Muscle of leg (tissue), 11 donors: Measurements from ENCODE around the gene ERC1. TPM values are rescaled to one million over a fixed set of nuclear protein-coding genes. Genes with fewer than 3 reads are reported as not detected.
"Not testable (repeated sequence)": the region's sequence is repeated elsewhere in the genome, so short reads cannot be mapped to it uniquely, and the experiment has no call there.

ENCODE experiments used
- DNase-seq: peaks from one replicate; pipeline ENCODE4 v3.0.0; 2013
- H3K27ac ChIP-seq: one replicate; pipeline ENCODE4 v1.5.1; 2013; ENCODE audit warnings: mild to moderate bottlenecking, low read length, control low read depth
- H3K27me3 ChIP-seq: one replicate; pipeline ENCODE4 v1.6.1; 2013; ENCODE audit warnings: low read length; ENCODE audit not compliant: control insufficient read depth, insufficient read depth
- H3K36me3 ChIP-seq: one replicate; pipeline ENCODE4 v1.6.1; 2013; ENCODE audit warnings: low read length; ENCODE audit not compliant: control insufficient read depth, insufficient read depth
- H3K4me1 ChIP-seq: one replicate; pipeline ENCODE4 v1.6.1; 2013; ENCODE audit warnings: low read length; ENCODE audit not compliant: control insufficient read depth, insufficient read depth
- H3K4me3 ChIP-seq: one replicate; pipeline ENCODE4 v1.5.1; 2013; ENCODE audit warnings: low read length, control low read depth
- H3K9me3 ChIP-seq: replicated peaks from 2 replicates; pipeline ENCODE4 v1.6.1; 2013; ENCODE audit warnings: low read depth, low read length; ENCODE audit not compliant: control insufficient read depth
- WGBS: methylation state at CpG from one replicate; pipeline ENCODE4 v1.1.5; 2013; ENCODE audit warnings: missing lambda C conversion rate; ENCODE audit not compliant: insufficient coverage; 5-methylcytosine and 5-hydroxymethylcytosine counted together
- polyA plus RNA-seq, 8 donors: library from polyadenylated mRNA; unstranded; fragments of 120-200 nt; gene quantifications; one replicate each; pipeline versions ENCODE4 v1.2.1 to v1.2.3, GENCODE V29; 2013; ENCODE audit warnings: inconsistent platforms in 1 of 8, low replicate concordance in 1 of 8; ENCODE audit not compliant: insufficient read length in 8 of 8, insufficient read depth in 1 of 8
- total RNA-seq: library from RNA; stranded (reverse); fragments of 120-200 nt; gene quantifications from one replicate; pipeline ENCODE4 v1.2.4, GENCODE V29; 2013

Gene ERC1
- total and polyA plus RNA-seq, 9 donors = 15.8 to 32.5 (median 25.1) TPM

- Histone ChIP-seq H3K4me1 (no peaks in the 10 kb centered on the region), H3K36me3 (no peaks in the 10 kb centered on the region), H3K4me3 (no peak overlapping the region), H3K9me3 (no peaks in the 10 kb centered on the region), H3K27me3 (no peaks in the 10 kb centered on the region), H3K27ac (no peak overlapping the region)
- WGBS = 81% methylated on average over 2 of the region's 4 CpGs
- DNase-seq = no peak
These were observed 147.7 kb downstream of the ERC1 start for GRCh38 chr12:1138691-1139090.

- H3K4me1 ChIP-seq, H3K9me3 ChIP-seq, DNase-seq, H3K27me3 ChIP-seq, H3K4me3 ChIP-seq, H3K27ac ChIP-seq, H3K36me3 ChIP-seq: not testable (repeated sequence)
- WGBS = no CpG with 5 or more reads among the region's 4 CpGs
These were observed 155.7 kb downstream of the ERC1 start for GRCh38 chr12:1146758-1147157.

GRCh38 chr12:1147821-1148220 is 156.8 kb downstream of the ERC1 start:
- Histone ChIP-seq H3K27me3 (no peaks in the 10 kb centered on the region), H3K36me3 (peaks cover 4% of the 10 kb centered on the region), H3K4me1 (no peaks in the 10 kb centered on the region), H3K27ac (no peak overlapping the region), H3K9me3 (no peaks in the 10 kb centered on the region), H3K4me3 (no peak overlapping the region)
- DNase-seq = no peak
- no CpG with 5 or more reads among the region's 2 CpGs for WGBS

GRCh38 chr12:1157046-1157445 is 166.0 kb downstream of the ERC1 start:
- Histone ChIP-seq H3K27ac (no peak overlapping the region), H3K36me3 (peaks cover 4% of the 10 kb centered on the region), H3K4me1 (no peaks in the 10 kb centered on the region), H3K4me3 (no peak overlapping the region), H3K9me3 (no peaks in the 10 kb centered on the region), H3K27me3 (no peaks in the 10 kb centered on the region)
- no peak for DNase-seq
- 54% methylated on average over 2 of the region's 3 CpGs for WGBS

- H3K27ac ChIP-seq = no peak overlapping the region
- H3K9me3 ChIP-seq = no peaks in the 10 kb centered on the region
- H3K4me3 ChIP-seq = no peak overlapping the region
- WGBS = 100% methylated on average over 2 of the region's 9 CpGs
- no peaks in the 10 kb centered on the region for H3K27me3 ChIP-seq
- DNase-seq = no peak
- peaks cover 2% of the 10 kb centered on the region for H3K36me3 ChIP-seq
- H3K4me1 ChIP-seq = no peaks in the 10 kb centered on the region
These were observed 170.2 kb downstream of the ERC1 start for GRCh38 chr12:1161197-1161596.

GRCh38 chr12:1162081-1162760 is 171.2 kb downstream of the ERC1 start:
- no peak overlapping the region for H3K27ac ChIP-seq
- no peak for DNase-seq
- no peaks in the 10 kb centered on the region for H3K4me1 ChIP-seq
- H3K27me3 ChIP-seq = no peaks in the 10 kb centered on the region
- no peaks in the 10 kb centered on the region for H3K9me3 ChIP-seq
- WGBS = no CpG with 5 or more reads among the region's 5 CpGs
- peaks cover 2% of the 10 kb centered on the region for H3K36me3 ChIP-seq
- no peak overlapping the region for H3K4me3 ChIP-seq

- no peak for DNase-seq
- peaks cover 4% of the 10 kb centered on the region for H3K36me3 ChIP-seq
- no peaks in the 10 kb centered on the region for H3K9me3 ChIP-seq
- H3K4me3 ChIP-seq = no peak overlapping the region
- H3K4me1 ChIP-seq = peaks cover 3% of the 10 kb centered on the region
- 98% methylated on average over 6 of the region's 12 CpGs for WGBS
- no peak overlapping the region for H3K27ac ChIP-seq
- H3K27me3 ChIP-seq = no peaks in the 10 kb centered on the region
These were observed 176.8 kb downstream of the ERC1 start for GRCh38 chr12:1167784-1168183.

GRCh38 chr12:1170411-1170810 is 179.4 kb downstream of the ERC1 start:
- Histone ChIP-seq H3K4me3 (no peak overlapping the region), H3K9me3 (no peaks in the 10 kb centered on the region), H3K36me3 (peaks cover 4% of the 10 kb centered on the region), H3K27me3 (no peaks in the 10 kb centered on the region), H3K4me1 (peaks cover 3% of the 10 kb centered on the region), H3K27ac (no peak overlapping the region)
- no peak for DNase-seq
- no CpG with 5 or more reads among the region's 3 CpGs for WGBS

- peak; percentile 45 for DNase-seq
These were observed 180.8 kb downstream of the ERC1 start for GRCh38 chr12:1171657-1172408.

GRCh38 chr12:1173781-1174617 is 183.0 kb downstream of the ERC1 start:
- Histone ChIP-seq H3K27ac (no peak overlapping the region), H3K4me3 (no peak overlapping the region), H3K27me3 (no peaks in the 10 kb centered on the region), H3K36me3 (no peaks in the 10 kb centered on the region), H3K9me3 (no peaks in the 10 kb centered on the region), H3K4me1 (peaks cover 3% of the 10 kb centered on the region)
- 43% methylated on average over 5 of the region's 8 CpGs for WGBS
- peak; percentile 72 for DNase-seq

More at GRCh38 chr12:1171657-1172408, 180.8 kb downstream of the ERC1 start:
- Histone ChIP-seq H3K27me3 (no peaks in the 10 kb centered on the region), H3K4me1 (peaks cover 3% of the 10 kb centered on the region), H3K4me3 (no peak overlapping the region), H3K27ac (peak overlapping the region; percentile 17), H3K9me3 (no peaks in the 10 kb centered on the region), H3K36me3 (peaks cover 4% of the 10 kb centered on the region)
- WGBS = no CpG with 5 or more reads among the region's 6 CpGs
